Naive thymus-derived CD8-positive, alpha-beta T cell (primary cell): ENCODE data around the gene SUSD1. TPM values are rescaled to one million over a fixed set of nuclear protein-coding genes. Genes with fewer than 3 reads are reported as not detected.

Experiments used
- ATAC-seq, 2 donors: fragments of 150-1000 bp; cut with Tn5 transposase in 1 of 2; sonication (Bioruptor Pico), chemical (Tn5 transposase) in 1 of 2; 1 replicate in 1 of 2; 2 replicates in 1 of 2; pipeline ENCODE4 v1.10.0; 2021; ENCODE audit warnings: mild to moderate bottlenecking in 2 of 2, moderate library complexity in 2 of 2
- POLR2A ChIA-PET: fragments of 350-600 bp; sonication (Branson Sonifier 250); formaldehyde crosslinking; loops from one replicate; lab custom pipeline; 2021; ENCODE audit warnings: antibody characterized with exemption; lab: Charles Lee
- DNase-seq, 10 donors: peaks; one replicate each; pipeline versions ENCODE4 v3.0.0 to v3.0.0-alpha.2; 2020 to 2022
- H3K27ac Mint-ChIP-seq, 10 donors: one replicate each; pipeline ENCODE4 v1.8.0; 2020 to 2022; ENCODE audit warnings: mild to moderate bottlenecking in 10 of 10, mixed read lengths in 10 of 10, moderate library complexity in 4 of 10, inconsistent platforms in 1 of 10
- H3K27me3 Mint-ChIP-seq, 5 donors: one replicate each; pipeline ENCODE4 v1.8.0; 2021 to 2022; ENCODE audit warnings: mixed read lengths in 5 of 5
- H3K36me3 Mint-ChIP-seq, 3 donors: one replicate each; pipeline ENCODE4 v1.8.0; 2020 to 2022; ENCODE audit warnings: mixed read lengths in 3 of 3, mild to moderate bottlenecking in 2 of 3, inconsistent platforms in 1 of 3
- H3K4me1 Mint-ChIP-seq, 4 donors: one replicate each; pipeline ENCODE4 v1.8.0; 2021 to 2022; ENCODE audit warnings: mixed read lengths in 4 of 4
- H3K4me3 Mint-ChIP-seq, 10 donors: one replicate each; pipeline ENCODE4 v1.8.0; 2020 to 2022; ENCODE audit warnings: mild to moderate bottlenecking in 10 of 10, mixed read lengths in 10 of 10, moderate library complexity in 6 of 10, inconsistent platforms in 1 of 10
- H3K9me3 Mint-ChIP-seq, 9 donors: one replicate each; pipeline ENCODE4 v1.8.0; 2020 to 2022; ENCODE audit warnings: mixed read lengths in 9 of 9, mild to moderate bottlenecking in 3 of 9, inconsistent platforms in 1 of 9, moderate library complexity in 1 of 9
- polyA plus RNA-seq, 3 donors: library from polyadenylated mRNA; unstranded; fragments of 300-500 nt; fragmentation: Illumina TruSeq; gene quantifications; one replicate each; pipeline ENCODE4 v1.2.3, GENCODE V29; 2021
- total RNA-seq, 8 experiments: library from RNA in 2 of 8; stranded (reverse) in 2 of 8; gene quantifications; one replicate each; pipeline ENCODE4 v1.2.3 and lab custom pipeline; 2021 to 2026

The SUSD1 gene
- total and polyA plus RNA-seq, 5 experiments from 2014 or later = 2.5 to 12.4 (median 4.1) TPM

DNA sequence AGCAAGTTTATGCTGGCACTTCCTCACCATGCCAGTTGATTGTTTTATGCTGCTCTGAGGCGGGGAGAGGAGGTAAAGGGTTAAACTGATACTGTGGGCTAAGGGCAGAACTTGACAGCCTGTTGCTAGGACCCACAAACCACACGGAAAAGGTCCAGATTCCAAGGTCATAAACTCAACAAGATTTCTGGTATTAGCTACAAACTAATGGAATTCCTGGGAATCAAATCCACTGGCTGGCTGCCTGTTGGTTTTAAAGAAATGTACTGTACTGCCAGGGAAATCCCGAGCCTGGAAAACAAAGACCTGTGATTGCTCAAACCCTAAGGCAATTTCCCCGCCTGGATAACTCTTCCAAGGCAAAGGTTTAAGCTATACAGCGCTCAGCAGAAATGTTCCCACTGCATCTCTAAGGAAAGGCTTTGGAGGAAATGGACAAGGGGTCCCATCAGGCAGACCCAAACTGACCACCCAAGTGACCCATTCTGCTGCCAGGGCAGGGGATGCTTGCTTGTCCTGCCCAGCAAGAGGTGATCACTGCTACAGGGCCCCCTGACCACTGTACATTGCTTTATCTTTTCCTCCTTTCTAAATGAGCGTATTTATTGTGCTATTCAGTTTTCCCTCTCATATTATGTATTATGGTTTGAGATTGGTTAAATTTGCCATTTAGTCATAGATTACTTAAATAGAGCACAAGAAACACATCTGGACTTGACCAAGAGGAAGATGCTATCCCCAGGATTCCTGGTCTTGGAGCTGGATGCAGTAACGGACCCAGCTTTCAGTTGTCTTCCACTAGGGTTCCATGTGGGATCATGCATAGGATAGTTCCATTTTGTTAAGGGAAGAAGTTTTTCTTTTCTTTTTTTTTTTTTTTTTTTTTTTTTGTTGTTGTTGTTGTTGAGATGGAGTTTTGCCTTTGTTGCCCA is 124.3 kb downstream of the SUSD1 start:
- ATAC-seq = no peak
- Mint-ChIP-seq H3K36me3 (peaks cover 6 to 44% (median 28%) of the 10 kb centered on the region in 3 donors), H3K27ac (no peak overlapping the region), H3K4me1 (peaks cover 5 to 28% (median 9%) of the 10 kb centered on the region in 4 donors), H3K4me3 (no peak overlapping the region), H3K27me3 (peaks cover 0 to 8% (median 3%) of the 10 kb centered on the region in 5 donors), H3K9me3 (peaks cover 3 to 17% (median 9%) of the 10 kb centered on the region in 9 donors)
- POLR2A ChIA-PET = no interaction called here
- no peak for DNase-seq

DNA sequence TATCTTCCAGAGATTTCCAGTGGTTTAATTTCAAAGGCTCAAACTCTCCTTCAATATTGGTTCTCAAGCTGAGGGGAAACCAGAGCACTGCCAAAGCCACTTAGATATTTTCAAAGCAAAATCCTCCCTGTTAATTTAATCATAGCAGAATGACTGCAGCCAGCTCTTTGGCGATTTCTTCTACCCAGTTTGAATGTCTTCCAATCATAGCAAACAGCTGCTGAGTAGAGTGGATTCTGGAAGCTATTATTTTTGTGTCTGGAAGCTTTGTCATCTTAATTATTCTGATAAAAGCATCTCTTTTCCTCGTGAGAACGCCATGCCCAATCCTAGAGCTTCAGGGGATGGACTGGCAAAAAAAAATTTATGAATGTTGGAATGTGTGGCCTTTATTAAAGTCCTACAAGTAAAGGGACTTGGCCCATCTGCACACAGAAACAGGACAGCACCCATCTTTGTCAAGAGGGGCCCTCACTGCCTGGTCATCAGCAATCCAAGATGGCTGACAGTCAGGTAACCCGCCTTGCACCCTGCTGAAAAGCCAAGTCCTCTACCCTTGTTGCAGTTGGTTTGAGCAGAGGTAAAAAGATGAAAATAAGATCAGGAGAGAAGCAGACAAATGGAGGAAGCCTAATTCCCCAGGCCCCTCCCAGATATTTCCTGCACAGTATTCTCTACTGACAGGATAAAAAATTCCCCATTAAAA is 125.1 kb downstream of the SUSD1 start:
- ATAC-seq (no peak), DNase-seq (no peak)
- peaks cover 0 to 11% (median 6%) of the 10 kb centered on the region in 5 donors for H3K27me3 Mint-ChIP-seq
- no peak overlapping the region for H3K27ac Mint-ChIP-seq
- H3K4me1 Mint-ChIP-seq = peaks cover 4 to 28% (median 8%) of the 10 kb centered on the region in 4 donors
- H3K4me3 Mint-ChIP-seq = no peak overlapping the region
- peaks cover 6 to 17% (median 9%) of the 10 kb centered on the region in 9 donors for H3K9me3 Mint-ChIP-seq
- POLR2A ChIA-PET = no interaction called here
- H3K36me3 Mint-ChIP-seq = peaks cover 6 to 49% (median 35%) of the 10 kb centered on the region in 3 donors

DNA sequence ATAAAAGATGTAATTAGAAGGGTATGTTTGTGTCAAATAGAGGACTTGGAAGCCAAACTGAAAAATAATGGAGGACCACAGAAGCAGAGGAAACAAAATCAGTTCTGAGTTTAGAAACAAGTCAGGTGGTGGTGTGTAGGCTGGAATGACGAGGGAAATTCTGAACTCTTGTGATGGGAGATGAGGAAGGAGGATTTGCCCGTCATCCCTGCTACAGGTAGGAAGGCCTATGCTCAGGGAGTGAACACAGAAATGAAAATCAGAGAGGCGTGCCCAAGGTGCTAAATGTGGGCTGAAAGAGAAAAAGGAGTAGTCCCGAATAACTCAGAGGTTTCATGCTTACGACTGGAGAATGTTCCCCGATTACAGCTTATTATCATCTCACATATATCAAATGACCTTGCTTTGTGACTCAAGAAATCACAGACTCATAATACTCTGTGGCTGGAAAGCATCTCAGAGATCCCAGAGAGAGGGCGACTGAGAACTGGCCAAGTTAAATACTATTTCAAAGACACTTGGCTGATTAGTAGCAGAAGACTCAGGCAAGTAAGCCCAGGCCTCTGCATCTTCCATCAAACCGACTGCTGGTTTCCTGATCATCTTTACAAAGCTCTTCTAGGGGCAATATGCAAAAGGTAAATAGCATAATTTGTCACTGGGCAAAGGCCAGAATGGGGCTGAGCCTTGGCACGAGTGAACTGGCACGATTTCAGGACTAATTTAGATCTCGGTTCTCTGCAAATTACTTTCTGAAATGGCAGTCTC is 126.0 kb downstream of the SUSD1 start:
- POLR2A ChIA-PET = no interaction called here
- peaks cover 6 to 49% (median 35%) of the 10 kb centered on the region in 3 donors for H3K36me3 Mint-ChIP-seq
- peaks cover 4 to 28% (median 8%) of the 10 kb centered on the region in 4 donors for H3K4me1 Mint-ChIP-seq
- no peak for DNase-seq
- no peak overlapping the region for H3K4me3 Mint-ChIP-seq
- no peak overlapping the region for H3K27ac Mint-ChIP-seq
- H3K27me3 Mint-ChIP-seq = peaks cover 0 to 11% (median 6%) of the 10 kb centered on the region in 5 donors
- H3K9me3 Mint-ChIP-seq = peaks cover 6 to 17% (median 9%) of the 10 kb centered on the region in 9 donors
- ATAC-seq = no peak

DNA sequence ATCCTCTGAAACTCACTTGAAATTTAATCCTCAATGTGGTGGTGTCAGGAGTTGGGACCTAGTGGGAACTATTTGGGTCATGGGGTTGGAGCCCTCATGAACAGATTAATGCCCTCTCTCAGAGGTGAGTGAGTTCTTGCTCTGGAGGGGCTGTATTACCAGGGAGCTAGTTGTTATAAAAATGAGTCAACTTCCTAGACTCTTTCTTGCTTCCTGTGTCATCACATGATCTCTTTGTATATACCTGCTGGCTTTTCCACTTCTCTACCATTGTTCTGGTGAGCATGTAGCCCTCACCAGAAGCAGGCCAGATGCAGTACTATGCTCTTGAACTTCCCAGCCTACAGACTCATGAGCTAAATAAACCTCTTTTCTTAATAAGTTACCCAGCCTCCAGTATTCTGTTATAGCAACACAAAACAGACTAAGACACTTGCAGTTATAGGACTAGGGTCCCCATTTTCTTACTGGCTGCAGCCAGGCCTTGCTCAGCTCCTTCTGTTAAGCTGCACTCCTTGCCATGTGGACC is 127.5 kb downstream of the SUSD1 start:
- H3K27ac Mint-ChIP-seq = no peak overlapping the region
- peaks cover 4 to 23% (median 8%) of the 10 kb centered on the region in 4 donors for H3K4me1 Mint-ChIP-seq
- ATAC-seq = no peak

DNA sequence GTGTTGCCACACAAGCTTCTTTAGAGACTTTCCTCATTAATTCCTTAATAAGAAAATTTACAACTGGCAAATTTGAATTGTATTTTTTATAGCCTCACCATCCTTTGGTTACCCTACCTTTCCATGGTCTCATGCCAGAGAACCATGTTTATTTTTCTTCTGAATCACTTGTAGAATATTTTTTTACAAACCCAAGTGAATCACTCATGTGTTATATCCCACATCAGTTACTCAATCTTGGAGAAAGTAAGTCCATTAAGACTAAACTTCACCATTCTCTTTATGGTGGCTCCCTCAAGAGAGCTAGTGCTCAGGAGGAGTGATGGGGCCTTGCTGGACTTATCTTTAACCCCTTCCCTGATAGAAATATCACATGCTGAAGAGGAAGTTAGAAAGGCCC is 128.9 kb downstream of the SUSD1 start:
- H3K4me3 Mint-ChIP-seq = no peak overlapping the region

More for the DNA sequence above, 127.5 kb downstream of the SUSD1 start:
- no peak overlapping the region for H3K4me3 Mint-ChIP-seq
- no peak for DNase-seq
- H3K9me3 Mint-ChIP-seq = peaks cover 6 to 17% (median 9%) of the 10 kb centered on the region in 9 donors
- POLR2A ChIA-PET = no interaction called here
- H3K36me3 Mint-ChIP-seq = peaks cover 6 to 43% (median 35%) of the 10 kb centered on the region in 3 donors
- H3K27me3 Mint-ChIP-seq = peaks cover 0 to 11% (median 0%) of the 10 kb centered on the region in 5 donors

DNA sequence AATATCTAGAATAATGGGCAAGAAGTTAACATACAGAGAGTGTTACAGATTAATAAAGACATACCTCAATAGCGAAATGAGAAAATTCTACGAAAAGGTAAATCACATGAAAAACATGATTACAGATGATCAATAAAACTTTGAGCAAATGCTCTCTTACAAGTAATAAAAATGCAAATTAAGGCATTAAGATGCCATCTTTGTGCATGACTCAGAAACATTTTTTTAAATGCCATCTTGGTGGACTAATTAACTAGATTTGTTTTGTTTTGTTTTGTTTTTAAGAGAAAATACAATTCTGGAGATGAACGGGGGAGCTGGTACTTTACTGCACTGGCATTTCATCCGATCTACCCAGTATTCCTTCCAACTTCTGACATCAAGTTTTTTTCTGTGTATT is 130.2 kb downstream of the SUSD1 start:
- peaks cover 3 to 36% (median 10%) of the 10 kb centered on the region in 5 donors for H3K27me3 Mint-ChIP-seq
- peaks cover 6 to 17% (median 9%) of the 10 kb centered on the region in 9 donors for H3K9me3 Mint-ChIP-seq
- POLR2A ChIA-PET = no interaction called here
- H3K27ac Mint-ChIP-seq = no peak overlapping the region
- H3K4me3 Mint-ChIP-seq = no peak overlapping the region
- no peak for ATAC-seq
- H3K36me3 Mint-ChIP-seq = peaks cover 6 to 45% (median 29%) of the 10 kb centered on the region in 3 donors
- no peak for DNase-seq
- peaks cover 8 to 20% (median 14%) of the 10 kb centered on the region in 4 donors for H3K4me1 Mint-ChIP-seq

More for the DNA sequence above, 128.9 kb downstream of the SUSD1 start:
- DNase-seq (no peak), ATAC-seq (no peak)
- POLR2A ChIA-PET = no interaction called here
- no peak overlapping the region for H3K27ac Mint-ChIP-seq
- peaks cover 5 to 18% (median 10%) of the 10 kb centered on the region in 4 donors for H3K4me1 Mint-ChIP-seq
- H3K36me3 Mint-ChIP-seq = peaks cover 6 to 44% (median 29%) of the 10 kb centered on the region in 3 donors
- H3K27me3 Mint-ChIP-seq = peaks cover 0 to 23% (median 7%) of the 10 kb centered on the region in 5 donors
- peaks cover 6 to 17% (median 9%) of the 10 kb centered on the region in 9 donors for H3K9me3 Mint-ChIP-seq

DNA sequence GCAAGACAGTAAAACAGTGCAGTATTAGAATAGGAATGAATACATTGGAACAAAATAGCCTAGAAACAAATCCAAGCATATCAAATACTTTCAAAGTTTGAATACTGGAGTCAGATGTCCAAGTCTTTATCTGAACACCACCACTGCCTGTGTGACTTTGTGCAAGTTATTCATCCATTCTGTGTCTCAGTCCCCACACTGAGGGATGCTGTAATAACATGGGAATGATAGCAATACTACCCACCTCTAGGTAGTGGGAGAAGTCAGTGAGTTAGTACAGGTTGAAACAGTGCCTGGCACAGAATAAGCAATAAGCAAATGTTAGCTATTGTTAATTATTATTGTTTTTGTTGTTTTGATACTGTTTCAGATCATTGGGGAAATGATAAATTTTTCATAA is 130.9 kb downstream of the SUSD1 start:
- POLR2A ChIA-PET = no interaction called here
- ATAC-seq (no peak), DNase-seq (no peak)
- peaks cover 6 to 41% (median 23%) of the 10 kb centered on the region in 3 donors for H3K36me3 Mint-ChIP-seq
- peaks cover 3 to 42% (median 12%) of the 10 kb centered on the region in 5 donors for H3K27me3 Mint-ChIP-seq
- no peak overlapping the region for H3K4me3 Mint-ChIP-seq
- H3K27ac Mint-ChIP-seq = no peak overlapping the region
- H3K4me1 Mint-ChIP-seq = peaks cover 10 to 24% (median 19%) of the 10 kb centered on the region in 4 donors
- peaks cover 6 to 17% (median 9%) of the 10 kb centered on the region in 9 donors for H3K9me3 Mint-ChIP-seq

DNA sequence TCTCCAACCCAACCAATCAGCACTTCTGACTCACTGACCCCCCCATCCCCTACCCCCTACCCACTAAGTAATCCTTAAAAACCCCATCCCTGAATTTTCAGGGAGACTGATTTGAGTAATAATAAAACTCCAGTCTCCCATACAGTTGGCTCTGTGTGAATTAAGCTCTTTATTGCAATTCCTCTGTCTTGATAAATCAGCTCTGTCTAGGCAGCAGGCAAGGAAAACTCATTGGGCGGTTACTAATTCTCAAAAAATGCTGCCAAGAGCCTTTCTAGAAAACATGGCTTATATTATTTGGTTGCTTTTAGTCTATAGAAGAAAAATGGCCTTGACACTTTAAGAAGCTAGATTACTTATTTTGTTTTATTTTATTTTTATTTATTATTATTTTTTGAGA is 131.7 kb downstream of the SUSD1 start:
- POLR2A ChIA-PET = no interaction called here
- peaks cover 3 to 42% (median 10%) of the 10 kb centered on the region in 5 donors for H3K27me3 Mint-ChIP-seq

DNA sequence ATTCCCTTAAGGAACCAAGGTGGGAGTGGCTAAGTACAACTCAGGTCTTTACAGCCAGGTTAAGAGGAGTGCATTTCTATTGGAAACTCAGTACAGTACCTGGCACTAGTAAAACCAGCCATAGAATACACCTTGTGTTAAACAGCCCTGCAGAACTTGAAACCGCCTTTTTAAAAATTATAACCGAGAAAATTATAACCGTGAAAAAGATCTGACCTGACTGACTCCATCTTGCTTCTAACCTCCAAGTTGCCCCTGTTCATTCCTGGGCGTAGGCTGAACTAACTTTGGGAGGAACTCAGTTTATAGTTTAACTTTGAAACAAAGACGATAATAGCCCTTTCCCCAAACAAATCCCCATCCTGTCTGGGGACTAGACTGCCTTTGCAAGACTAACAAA is 132.3 kb downstream of the SUSD1 start:
- H3K36me3 Mint-ChIP-seq = peaks cover 6 to 31% (median 12%) of the 10 kb centered on the region in 3 donors

More for the DNA sequence above, 131.7 kb downstream of the SUSD1 start:
- Mint-ChIP-seq H3K36me3 (peaks cover 6 to 35% (median 18%) of the 10 kb centered on the region in 3 donors), H3K27ac (no peak overlapping the region), H3K9me3 (peaks cover 4 to 16% (median 8%) of the 10 kb centered on the region in 9 donors), H3K4me3 (no peak overlapping the region), H3K4me1 (peaks cover 12 to 31% (median 25%) of the 10 kb centered on the region in 4 donors)
- ATAC-seq (no peak), DNase-seq (no peak)

DNA sequence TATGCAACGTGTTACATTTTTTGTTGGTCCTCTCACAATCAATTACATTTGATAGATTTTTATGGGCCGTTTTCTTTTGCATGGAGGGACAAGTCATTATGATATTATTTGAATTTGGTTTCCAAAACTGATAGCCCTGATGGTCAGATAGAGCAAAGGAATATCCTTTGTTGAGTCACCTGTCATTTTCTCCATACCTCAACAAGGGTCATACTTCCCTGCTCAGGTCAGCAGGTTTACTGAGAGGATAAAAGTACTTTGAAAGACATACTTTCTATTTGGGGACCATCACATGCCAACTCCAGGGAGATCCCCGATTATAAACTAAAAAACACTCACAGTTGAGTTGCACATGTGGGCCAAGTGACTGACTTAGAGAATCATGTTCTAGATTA is 132.9 kb downstream of the SUSD1 start:
- Mint-ChIP-seq H3K27me3 (peaks cover 3 to 42% (median 10%) of the 10 kb centered on the region in 5 donors), H3K9me3 (peaks cover 0 to 8% (median 2%) of the 10 kb centered on the region in 9 donors), H3K4me3 (no peak overlapping the region), H3K36me3 (peaks cover 6 to 26% (median 8%) of the 10 kb centered on the region in 3 donors), H3K4me1 (peaks cover 12 to 36% (median 32%) of the 10 kb centered on the region in 4 donors), H3K27ac (no peak overlapping the region)
- DNase-seq = no peak
- ATAC-seq = no peak
- POLR2A ChIA-PET = no interaction called here

More for the DNA sequence above, 132.3 kb downstream of the SUSD1 start:
- ATAC-seq (no peak), DNase-seq (no peak)
- no peak overlapping the region for H3K4me3 Mint-ChIP-seq
- no peak overlapping the region for H3K27ac Mint-ChIP-seq
- H3K27me3 Mint-ChIP-seq = peaks cover 3 to 42% (median 10%) of the 10 kb centered on the region in 5 donors
- peaks cover 13 to 36% (median 30%) of the 10 kb centered on the region in 4 donors for H3K4me1 Mint-ChIP-seq
- H3K9me3 Mint-ChIP-seq = peaks cover 3 to 13% (median 5%) of the 10 kb centered on the region in 9 donors
- POLR2A ChIA-PET = no interaction called here

DNA sequence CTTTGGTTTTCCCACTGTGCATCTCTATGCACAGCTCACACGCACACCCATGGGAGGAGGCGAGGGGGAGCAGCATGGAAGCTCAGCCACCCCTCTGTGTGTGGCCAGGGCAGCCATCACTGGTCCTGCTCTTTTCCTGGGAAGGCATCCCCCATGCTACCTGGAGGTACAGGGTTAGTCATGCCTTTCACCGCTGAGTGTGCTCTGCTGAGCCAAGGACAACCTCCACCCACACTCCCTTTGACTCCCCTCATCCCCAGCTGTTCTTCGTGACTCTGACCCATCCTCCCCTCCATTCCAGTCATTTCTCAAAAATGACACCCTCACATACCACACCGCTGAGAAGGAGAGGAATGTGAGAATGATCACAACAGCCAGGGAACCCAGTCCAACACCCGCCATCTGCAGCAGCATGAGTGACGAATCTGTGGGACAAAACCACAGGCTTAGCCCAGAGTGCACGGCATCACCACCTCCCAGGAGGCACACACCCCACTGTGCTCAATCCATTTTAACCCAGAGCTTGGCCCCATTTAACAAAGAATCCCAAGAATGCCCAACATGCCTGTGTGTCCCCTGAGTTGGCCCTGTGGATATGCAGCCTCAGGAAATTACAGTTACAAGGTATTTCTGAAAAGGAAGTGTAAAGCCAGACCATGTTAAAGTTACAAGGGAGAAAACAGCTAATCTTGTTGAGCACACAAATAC is 133.4 kb downstream of the SUSD1 start:
- Mint-ChIP-seq H3K9me3 (peaks cover 0 to 6% (median 0%) of the 10 kb centered on the region in 9 donors), H3K36me3 (peaks cover 4 to 23% (median 8%) of the 10 kb centered on the region in 3 donors), H3K4me1 (peaks cover 14 to 35% (median 34%) of the 10 kb centered on the region in 4 donors), H3K4me3 (no peak overlapping the region), H3K27ac (no peak overlapping the region), H3K27me3 (peaks cover 3 to 42% (median 10%) of the 10 kb centered on the region in 5 donors)
- POLR2A ChIA-PET = no interaction called here
- no peak for ATAC-seq
- no peak for DNase-seq
